ENCODE results near the gene ITGA5. TPM values are rescaled to one million over a fixed set of nuclear protein-coding genes. Genes with fewer than 3 reads are reported as not detected.
A peak's percentile ranks its signal among the peaks of the same experiment; 100 is the strongest.

Gene ITGA5
- total RNA-seq, 1 donor from 2014 or later: 3.7 TPM

DNA sequence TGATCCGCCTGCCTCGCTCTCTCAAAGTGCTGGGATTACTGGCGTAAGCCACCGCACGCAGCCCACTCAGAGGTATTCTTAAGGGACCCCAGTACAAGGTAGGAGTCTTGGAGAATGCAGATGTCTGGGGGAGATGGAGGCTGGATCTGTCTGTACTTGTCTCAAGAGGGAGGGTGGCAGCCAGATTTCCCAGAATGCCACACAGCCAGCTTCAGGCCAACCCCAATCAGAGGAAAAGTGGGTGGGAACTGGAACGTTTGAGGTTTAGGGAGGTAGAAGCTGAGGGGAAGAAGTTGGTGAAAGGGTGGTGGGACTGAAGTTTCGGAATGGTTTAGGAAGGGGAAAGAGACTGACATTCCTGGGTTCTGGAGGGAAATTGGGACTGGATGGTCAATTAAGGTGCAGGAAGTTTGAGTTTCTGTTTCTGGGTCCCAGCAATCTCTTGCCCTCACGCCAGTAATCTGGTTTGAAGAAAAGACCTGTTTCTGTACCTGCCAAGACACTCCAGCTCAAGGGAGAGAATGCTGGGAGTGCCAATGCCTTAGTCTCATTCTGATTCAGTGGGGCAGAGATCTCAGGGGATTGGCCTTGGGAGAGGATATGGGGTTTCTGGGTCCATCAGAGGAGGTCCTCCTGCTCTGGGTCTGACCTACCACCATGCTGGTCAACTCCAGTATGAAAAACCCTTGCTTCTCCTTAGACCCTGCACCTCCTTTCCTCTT lies 26.4 kb downstream of the ITGA5 start:
- FAIRE-seq: no peak
- DNase-seq (ENCODE audit: low spot score in 2 of 2): no peak

- no peak for FAIRE-seq
- peak in 1 of 2 donors; percentile 76 for DNase-seq (ENCODE audit: low spot score in 2 of 2)
These were observed 28.2 kb downstream of the ITGA5 start for GRCh38 chr12:54390668-54391551.

- no peak for FAIRE-seq
- no peak for DNase-seq (ENCODE audit: low spot score in 2 of 2)
These were observed 28.8 kb downstream of the ITGA5 start for GRCh38 chr12:54390176-54390667.

GRCh38 chr12:54389607-54390175 lies 29.4 kb downstream of the ITGA5 start:
- no peak for FAIRE-seq

GRCh38 chr12:54389134-54389508 lies 29.9 kb downstream of the ITGA5 start:
- no peak for FAIRE-seq

More at GRCh38 chr12:54389607-54390175, 29.4 kb downstream of the ITGA5 start:
- no peak for DNase-seq (ENCODE audit: low spot score in 2 of 2)

DNA sequence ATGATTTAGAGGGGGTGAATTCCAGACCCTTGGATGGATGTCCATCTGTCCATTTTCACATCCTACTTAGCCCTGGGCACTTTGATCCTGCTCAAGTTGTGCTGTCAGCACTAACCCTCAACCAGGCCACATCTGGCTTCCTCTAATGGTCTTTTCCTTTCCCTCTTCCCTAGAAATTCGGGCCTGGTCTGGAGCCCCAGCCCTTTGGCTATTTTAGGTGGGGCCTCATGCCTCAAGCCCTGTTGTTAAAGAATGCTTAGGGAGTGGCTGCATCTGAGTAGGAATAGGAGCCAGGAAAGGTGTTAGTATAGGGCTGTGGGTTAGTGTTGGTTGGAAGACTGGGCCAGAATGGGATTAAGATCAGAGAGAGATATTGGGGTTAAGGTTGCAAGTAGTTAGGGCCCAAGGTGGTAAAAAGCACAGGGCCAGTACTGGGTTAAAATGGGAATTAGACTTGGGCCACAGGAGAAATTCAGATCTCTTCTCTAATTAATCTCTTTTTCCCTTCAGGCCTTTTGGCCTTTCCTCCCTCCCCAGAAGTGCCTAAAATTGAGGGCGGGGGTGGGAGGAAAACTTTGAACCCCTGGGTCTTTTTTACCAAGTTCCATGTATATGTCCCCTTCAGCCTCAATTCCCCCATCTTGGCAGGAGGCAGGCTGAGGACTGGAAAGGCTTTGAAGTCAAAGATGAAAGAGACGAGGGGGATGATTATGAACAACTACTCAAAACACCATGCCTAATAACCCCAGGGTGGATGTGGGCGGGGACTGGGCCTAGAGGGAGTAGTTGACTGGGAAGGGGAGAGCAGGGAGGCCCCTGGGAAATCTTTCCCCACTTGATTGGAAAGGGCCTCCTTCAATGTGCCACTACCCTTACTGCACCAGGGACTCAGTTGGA lies 30.6 kb downstream of the ITGA5 start:
- no peak for DNase-seq (ENCODE audit: low spot score in 2 of 2)
- no peak for FAIRE-seq

More at GRCh38 chr12:54389134-54389508, 29.9 kb downstream of the ITGA5 start:
- no peak for DNase-seq (ENCODE audit: low spot score in 2 of 2)

- FAIRE-seq (no peak), DNase-seq (ENCODE audit: low spot score in 2 of 2) (no peak)
These were observed 32.0 kb downstream of the ITGA5 start for GRCh38 chr12:54387114-54387467.

GRCh38 chr12:54386403-54387113 lies 32.5 kb downstream of the ITGA5 start:
- FAIRE-seq: no peak
- no peak for DNase-seq (ENCODE audit: low spot score in 2 of 2)

DNA sequence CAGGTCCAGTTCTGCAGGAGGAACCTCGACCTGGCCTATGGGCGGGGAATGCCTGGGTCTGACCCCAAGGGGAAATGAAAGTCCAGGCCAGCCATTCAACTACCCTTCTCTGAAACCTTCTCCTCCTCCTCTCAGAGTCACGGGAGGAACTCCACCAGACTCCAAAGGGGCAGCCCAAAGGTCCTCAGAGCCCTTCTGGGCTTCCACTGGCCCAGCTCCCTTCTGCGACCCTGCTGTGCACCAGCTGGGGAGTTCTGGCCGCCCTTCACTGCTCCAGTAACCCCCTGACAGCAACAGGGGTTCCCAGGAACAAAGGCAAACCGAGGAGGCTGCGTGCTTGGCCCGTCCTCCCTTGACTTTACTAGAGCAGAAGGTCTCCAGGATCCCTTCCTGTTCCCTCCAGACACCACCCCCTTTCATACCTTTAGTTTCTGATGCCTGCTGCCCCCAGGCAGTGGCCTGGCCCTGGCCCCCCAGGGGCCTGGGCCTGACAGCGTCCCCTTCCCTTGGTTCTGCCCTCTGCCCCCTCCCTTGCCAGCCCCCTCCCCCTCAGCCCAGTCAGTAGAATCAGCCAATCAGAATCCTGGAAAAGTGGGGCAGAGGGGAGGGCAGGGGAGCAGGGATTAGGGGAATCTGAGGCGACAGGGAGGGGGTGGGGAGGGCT lies 33.7 kb downstream of the ITGA5 start:
- FAIRE-seq (no peak), DNase-seq (ENCODE audit: low spot score in 2 of 2) (no peak)

DNA sequence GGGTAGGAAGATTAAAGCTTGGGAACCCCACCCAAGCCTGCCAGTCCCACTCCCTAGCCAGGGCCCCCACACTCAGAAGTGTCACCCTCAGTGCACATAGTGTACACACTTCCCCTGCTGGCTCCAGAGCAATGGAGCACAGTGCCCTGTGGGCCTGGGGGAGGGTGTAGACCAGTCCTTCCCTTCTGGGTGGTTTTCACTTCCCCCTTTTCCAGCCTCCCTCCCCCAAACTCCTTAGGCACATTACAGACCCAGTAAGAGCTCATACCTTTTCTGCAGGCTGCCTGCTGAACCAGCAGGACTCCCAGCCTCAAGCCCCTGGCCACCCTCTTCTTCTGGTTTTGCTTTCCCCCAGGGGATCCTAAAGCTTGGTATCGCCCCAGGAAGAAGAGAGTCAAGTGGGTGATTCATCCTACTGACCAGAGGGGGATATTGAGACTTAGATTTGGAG lies 34.5 kb downstream of the ITGA5 start, which contains the start of gene ZNF385A:
Gene ZNF385A (minus strand): TSS at position 143 of the 451 bp plus-strand sequence. CDS start 219 bp downstream, outside the sequence.
- DNase-seq (ENCODE audit: low spot score in 2 of 2) (no peak), FAIRE-seq (no peak)

DNA sequence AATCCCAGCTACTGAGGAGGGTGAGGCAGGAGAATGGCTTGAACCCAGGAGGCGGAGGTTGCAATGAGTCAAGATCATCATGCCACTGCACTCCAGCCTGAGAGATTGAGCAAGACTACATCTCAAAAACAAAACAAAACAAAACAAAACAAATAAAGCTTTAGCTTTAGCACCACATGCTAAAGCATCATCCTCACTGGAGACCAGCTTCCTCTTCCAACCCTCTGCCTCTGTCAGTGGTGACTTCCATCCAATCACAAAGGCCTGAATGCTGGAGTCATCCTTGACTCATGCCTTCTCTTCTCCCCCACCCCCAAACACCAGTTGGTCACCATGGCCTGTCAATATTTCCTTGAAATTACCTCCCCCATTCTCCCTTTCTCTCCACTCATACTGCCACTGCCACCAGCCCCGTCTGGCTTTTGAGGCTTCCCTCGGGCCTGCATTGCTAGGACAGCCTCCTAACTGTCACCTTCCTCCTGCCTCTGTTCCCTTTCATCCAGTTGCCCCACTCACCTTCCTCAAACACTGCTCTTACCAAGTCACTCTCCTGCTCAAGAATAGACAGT lies 35.9 kb downstream of the ITGA5 start:
- no peak for FAIRE-seq
- no peak for DNase-seq (ENCODE audit: low spot score in 2 of 2)

DNA sequence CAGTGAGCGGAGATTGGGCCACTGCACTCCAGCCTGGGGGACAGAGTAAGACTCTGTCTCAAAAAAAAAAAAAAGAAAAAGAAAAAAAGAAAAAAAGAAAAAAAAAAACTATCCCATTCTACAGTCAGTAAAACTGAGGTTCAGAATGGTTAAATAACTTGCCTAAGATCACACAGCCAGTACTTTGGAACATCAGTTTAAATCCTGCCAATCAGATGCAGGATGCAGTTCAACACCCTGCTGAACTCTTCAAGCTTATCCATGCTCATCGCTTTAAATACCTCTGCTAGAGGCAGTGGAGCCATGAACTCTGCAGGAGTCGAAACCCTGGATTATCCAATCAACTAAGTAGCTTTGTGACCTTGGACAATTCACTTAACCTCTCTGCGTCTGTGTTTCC lies 37.9 kb downstream of the ITGA5 start:
- DNase-seq (ENCODE audit: low spot score in 2 of 2) (no peak), FAIRE-seq (no peak)

DNA sequence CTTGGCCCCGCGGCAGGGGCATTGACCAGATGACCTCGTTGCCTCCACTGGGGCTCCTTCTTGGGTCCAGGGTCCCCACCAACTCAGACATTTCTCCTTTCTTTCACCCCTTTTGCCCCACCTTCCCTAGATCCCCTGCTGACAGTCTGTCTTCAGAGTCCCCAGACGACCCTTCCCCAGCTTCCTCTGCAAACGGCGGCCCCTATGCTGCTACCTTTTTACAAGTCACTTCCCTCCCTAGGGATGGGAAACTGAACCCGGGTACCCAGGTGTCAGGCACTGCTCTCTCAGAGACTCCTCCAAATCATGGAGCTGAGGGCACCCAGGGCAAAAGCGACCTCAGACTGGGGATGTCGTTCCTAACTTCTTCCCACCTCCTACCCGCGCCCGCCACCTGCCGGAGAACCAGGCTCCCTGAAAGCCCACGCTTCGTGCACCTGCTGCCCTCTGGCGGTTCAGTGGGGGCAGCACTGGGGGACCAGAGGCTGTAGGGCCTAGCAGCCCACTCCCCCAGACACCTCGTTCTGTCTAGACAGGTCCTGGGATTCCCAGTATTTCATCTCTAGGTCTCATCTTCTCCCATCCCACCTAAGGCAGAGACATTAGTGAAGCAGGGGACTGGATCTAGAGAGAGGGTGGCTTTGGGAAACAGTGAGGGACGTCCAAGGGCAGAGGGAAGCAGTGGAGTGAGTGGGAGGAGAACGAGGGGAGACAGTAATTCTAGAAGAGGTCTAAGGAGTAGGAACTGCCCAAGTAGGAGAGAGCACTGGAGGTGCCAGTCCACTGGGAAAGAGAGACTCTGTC lies 39.5 kb downstream of the ITGA5 start:
- DNase-seq (ENCODE audit: low spot score in 2 of 2) (peak; percentile 87 to 93), FAIRE-seq (no peak)

DNA sequence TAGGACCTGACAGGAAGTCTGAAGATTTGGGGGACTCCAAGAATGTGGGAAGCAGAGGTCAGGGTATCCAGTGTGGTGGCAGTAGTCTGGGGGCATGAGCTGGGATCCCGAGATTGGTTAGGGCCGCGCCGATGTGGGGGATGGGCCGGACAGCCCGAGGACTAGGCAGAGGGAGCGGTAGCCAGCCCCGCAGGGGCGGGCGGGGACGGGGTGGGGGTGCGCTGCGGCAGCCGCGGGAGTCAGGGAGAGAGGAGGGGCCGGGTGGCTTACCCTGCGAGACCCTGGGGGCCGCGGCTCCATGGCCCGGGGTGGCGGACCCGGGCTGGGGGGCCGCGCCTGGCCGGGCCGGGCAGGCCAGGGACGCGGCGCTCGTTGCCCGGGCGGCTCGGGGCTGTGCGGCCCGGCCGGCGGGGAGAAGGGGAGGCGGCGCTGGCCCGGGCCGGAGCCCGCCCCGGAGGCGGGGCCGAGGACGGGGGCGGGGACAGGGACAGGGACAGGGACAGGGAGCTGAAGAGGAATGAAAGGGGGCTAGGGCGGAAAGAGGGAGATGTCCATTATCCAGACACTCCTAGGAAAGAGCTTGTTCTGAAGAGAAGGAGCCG lies 40.2 kb downstream of the ITGA5 start:
- FAIRE-seq: no peak
- peak; percentile 82 for DNase-seq (ENCODE audit: low spot score in 2 of 2)

DNA sequence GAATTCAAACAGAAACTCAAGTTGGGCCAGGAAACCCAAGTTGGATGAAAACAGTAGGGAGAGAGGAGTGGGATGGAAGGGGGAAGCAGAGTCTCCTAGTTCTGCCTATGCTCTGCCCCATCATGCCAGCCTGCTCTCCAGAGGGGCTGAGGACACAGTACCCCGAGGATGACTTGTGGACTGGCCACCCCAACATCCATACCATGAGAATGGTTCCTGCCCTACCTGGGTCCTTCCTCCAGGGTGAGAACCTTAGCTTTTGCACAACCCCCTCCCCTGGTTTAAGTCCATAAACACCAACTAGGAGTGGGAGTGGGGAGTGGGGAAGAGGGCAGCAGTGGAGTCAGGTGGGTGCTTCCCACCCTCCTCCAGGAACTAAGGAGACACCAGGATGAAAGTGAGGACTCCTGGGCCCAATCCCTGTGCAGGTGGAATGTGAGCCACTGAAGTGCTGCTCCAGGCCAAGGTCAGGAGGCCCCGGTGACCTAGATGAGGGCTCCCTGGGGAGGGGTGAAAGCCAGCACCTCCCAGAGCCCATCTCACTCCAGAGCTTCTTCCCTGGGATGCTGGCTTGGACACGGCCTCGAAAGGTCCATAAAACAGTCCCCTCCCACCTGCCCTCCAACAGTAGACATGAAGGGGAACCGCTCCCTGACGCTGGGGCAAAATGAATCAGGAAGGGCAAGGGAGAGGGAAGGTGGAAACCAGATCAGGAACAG lies 41.1 kb downstream of the ITGA5 start:
- FAIRE-seq: no peak
- DNase-seq (ENCODE audit: low spot score in 2 of 2): no peak

DNA sequence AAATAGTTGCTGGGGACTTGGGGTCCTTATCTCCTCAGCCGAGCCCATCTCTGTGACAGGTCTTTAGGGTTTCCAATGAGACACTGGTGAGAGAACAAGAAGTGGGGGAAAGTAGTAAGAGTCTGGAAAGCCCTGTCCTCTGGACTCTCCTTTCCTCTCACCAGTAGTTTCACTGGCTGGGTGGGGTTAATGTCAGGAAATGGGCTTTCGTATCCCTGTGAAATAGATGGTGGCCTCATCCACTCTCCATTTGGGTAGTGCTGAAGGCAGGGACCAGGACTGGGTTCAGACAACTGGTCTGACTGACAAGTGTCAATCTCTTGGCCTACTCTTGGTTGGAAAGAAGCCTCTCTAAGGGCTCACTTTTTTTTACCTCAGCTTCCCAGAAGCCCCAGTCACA lies 42.1 kb downstream of the ITGA5 start:
- no peak for DNase-seq (ENCODE audit: low spot score in 2 of 2)
- no peak for FAIRE-seq

GRCh38 chr12:54376596-54376995 lies 42.5 kb downstream of the ITGA5 start:
- no peak for FAIRE-seq
- DNase-seq (ENCODE audit: low spot score in 2 of 2): no peak
